Hepatic stellate cell (primary cell): ENCODE results near the gene GPS1.

Experiments used
- DNase-seq: peaks from one replicate; pipeline ENCODE4 v3.0.0; 2011; ENCODE audit warnings: low spot score

The GPS1 gene

GRCh38 chr17:82103553-82104451 is 52.1 kb downstream of the GPS1 start:
- no peak for DNase-seq

- DNase-seq: no peak
Observed at GRCh38 chr17:82104797-82105416, 53.2 kb downstream of the GPS1 start.

- no peak for DNase-seq
Observed at GRCh38 chr17:82105417-82105881, 53.8 kb downstream of the GPS1 start.

- DNase-seq: peak; percentile 84
Observed at GRCh38 chr17:82105882-82106687, 54.4 kb downstream of the GPS1 start.

GRCh38 chr17:82106688-82107305 is 55.1 kb downstream of the GPS1 start:
- DNase-seq: no peak
